HG03097 (cell line): Measurements from ENCODE around the gene KREMEN1.

Experiments used
- ATAC-seq: cut with Tn5 transposase; IDR thresholded peaks from one replicate; pipeline ENCODE4 v1.9.1; 2021; ENCODE audit not compliant: unreplicated experiment, low FRiP score

KREMEN1 gene

GRCh38 chr22:29215012-29215860 lies 142.4 kb downstream of the KREMEN1 start:
- ATAC-seq: no peak

- no peak for ATAC-seq
These were observed 143.4 kb downstream of the KREMEN1 start for GRCh38 chr22:29216011-29216872.

DNA sequence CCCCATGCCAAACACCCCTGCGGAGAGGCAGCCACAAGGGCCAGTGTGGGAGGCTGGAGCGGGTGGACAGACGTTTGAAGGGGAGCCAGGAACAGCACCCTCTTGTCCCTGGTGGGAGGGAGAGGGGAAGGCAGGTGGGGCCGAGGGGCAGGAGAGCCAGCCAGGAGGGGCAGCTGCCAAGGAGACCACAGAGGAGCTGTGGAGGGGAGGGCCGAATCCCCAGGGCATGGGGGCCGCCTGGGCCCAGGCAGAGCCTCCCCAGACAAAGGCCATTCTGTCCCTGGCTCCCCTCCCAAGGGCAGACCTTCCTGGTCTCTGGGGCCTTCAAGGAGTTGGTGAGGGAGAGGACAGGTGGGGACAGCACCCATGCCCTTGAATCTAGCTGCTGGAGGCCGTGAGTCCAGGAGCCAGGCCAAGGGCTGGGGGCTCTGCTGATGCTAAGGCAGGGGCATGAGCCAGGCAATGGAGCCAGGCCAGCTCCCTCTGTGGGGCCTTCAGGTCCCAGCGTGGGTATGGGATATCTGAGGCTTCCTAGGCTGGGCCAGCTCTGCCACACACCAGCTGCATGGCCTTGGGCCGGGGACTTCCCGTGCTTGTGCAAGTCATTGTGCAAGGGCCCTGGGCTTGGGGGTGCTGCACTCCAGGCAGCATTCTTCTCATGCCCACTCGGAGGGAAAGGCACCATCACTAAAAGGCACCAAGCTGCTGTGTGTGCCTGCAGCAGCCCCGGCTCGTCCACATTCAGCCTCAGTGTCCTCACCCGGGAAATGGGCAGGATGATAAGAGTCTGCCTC lies 144.2 kb downstream of the KREMEN1 start:
- no peak for ATAC-seq
